SK-N-SH treated with all-trans-retinoic acid at 6 μM for 48 hours (cell line): ENCODE results near the gene SMPD1.
A peak's percentile ranks its signal among the peaks of the same experiment; 100 is the strongest.
"Not testable (repeated sequence)": the region's sequence is repeated elsewhere in the genome, so short reads cannot be mapped to it uniquely, and the experiment has no call there.

Experiments
- ATAC-seq: fragments of 200-7000 bp; cut with Tn5 transposase; 3 replicates; pipeline ENCODE4 v1.9.1; 2020; ENCODE audit warnings: mild to moderate bottlenecking, moderate library complexity
- ARNTL ChIP-seq: fragments of 450-650 bp; formaldehyde crosslinking; IDR thresholded peaks from 2 replicates; pipeline ENCODE4 v1.5.0; 2020; ENCODE audit warnings: low read depth, mild to moderate bottlenecking, moderate library complexity, borderline replicate concordance
- BACH2 ChIP-seq: fragments of 250-450 bp; sonication (Bioruptor Pico); IDR thresholded peaks from 2 replicates; pipeline ENCODE4 v1.9.0; 2021; ENCODE audit warnings: mild to moderate bottlenecking, borderline replicate concordance
- CSDC2 ChIP-seq: fragments of 250-450 bp; sonication (Bioruptor Pico); IDR thresholded peaks from 2 replicates; pipeline ENCODE4 v1.5.0; 2020; ENCODE audit warnings: mild to moderate bottlenecking, moderate library complexity
- CSRNP3 ChIP-seq: fragments of 250-450 bp; sonication (Bioruptor Pico); IDR thresholded peaks from 2 replicates; pipeline ENCODE4 v1.5.1; 2021; ENCODE audit warnings: mild to moderate bottlenecking, moderate library complexity
- ESRRG ChIP-seq: fragments of 250-450 bp; sonication (Bioruptor Pico); IDR thresholded peaks from 2 replicates; pipeline ENCODE4 v1.6.1; 2021; ENCODE audit warnings: mild to moderate bottlenecking
- GLIS3 ChIP-seq: fragments of 250-450 bp; sonication (Bioruptor Pico); IDR thresholded peaks from 2 replicates; pipeline ENCODE4 v1.5.0; 2020; ENCODE audit warnings: mild to moderate bottlenecking, moderate library complexity
- OSR1 ChIP-seq: fragments of 250-450 bp; sonication (Bioruptor Pico); IDR thresholded peaks from 2 replicates; pipeline ENCODE4 v1.8.0; 2022; ENCODE audit warnings: moderate library complexity, mild to moderate bottlenecking, inconsistent platforms
- POU6F1 ChIP-seq: fragments of 250-450 bp; sonication (Bioruptor Pico); IDR thresholded peaks from 2 replicates; pipeline ENCODE4 v1.8.0; 2021; ENCODE audit warnings: low read depth, mild to moderate bottlenecking, moderate library complexity, borderline replicate concordance
- PPARA ChIP-seq: fragments of 250-450 bp; sonication (Bioruptor Pico); IDR thresholded peaks from 2 replicates; pipeline ENCODE4 v1.5.0; 2020; ENCODE audit warnings: mild to moderate bottlenecking, borderline replicate concordance
- TCF4 ChIP-seq: fragments of 250-450 bp; sonication (Bioruptor Pico); IDR thresholded peaks from 2 replicates; pipeline ENCODE4 v1.8.0; 2021; ENCODE audit warnings: mild to moderate bottlenecking, moderate library complexity, borderline replicate concordance
- TSHZ2 ChIP-seq: fragments of 250-450 bp; sonication (Bioruptor Pico); IDR thresholded peaks from 2 replicates; pipeline ENCODE4 v1.5.0; 2020; ENCODE audit warnings: mild to moderate bottlenecking, moderate library complexity
- ZC3H10 ChIP-seq: fragments of 250-450 bp; sonication (Bioruptor Pico); IDR thresholded peaks from 2 replicates; pipeline ENCODE4 v1.5.1; 2021; ENCODE audit warnings: mild to moderate bottlenecking, moderate library complexity
- ZFP3 ChIP-seq: fragments of 250-450 bp; sonication (Bioruptor Pico); IDR thresholded peaks from 2 replicates; pipeline ENCODE4 v1.5.0; 2020; ENCODE audit warnings: mild to moderate bottlenecking, moderate library complexity
- ZFP30 ChIP-seq: fragments of 450-650 bp; formaldehyde crosslinking; IDR thresholded peaks from 2 replicates; pipeline ENCODE4 v1.5.0; 2022; ENCODE audit warnings: mild to moderate bottlenecking, moderate library complexity
- ZNF565 ChIP-seq: fragments of 450-650 bp; formaldehyde crosslinking; conservative IDR thresholded peaks from 2 replicates; pipeline ENCODE4 v1.5.0; 2020; ENCODE audit warnings: low read depth, mild to moderate bottlenecking, moderate library complexity
- ZNF70 ChIP-seq: fragments of 450-650 bp; formaldehyde crosslinking; IDR thresholded peaks from 2 replicates; pipeline ENCODE4 v1.5.0; 2020; ENCODE audit warnings: mild to moderate bottlenecking, moderate library complexity
- ZNF8 ChIP-seq: fragments of 450-650 bp; formaldehyde crosslinking; IDR thresholded peaks from 2 replicates; pipeline ENCODE4 v1.5.0; 2020; ENCODE audit warnings: mild to moderate bottlenecking, moderate library complexity

SMPD1 gene

GRCh38 chr11:6392251-6392650 lies 2.0 kb downstream of the SMPD1 start:
- not testable (repeated sequence) for ATAC-seq

GRCh38 chr11:6393989-6394670 lies 3.9 kb downstream of the SMPD1 start:
- TF ChIP-seq ZC3H10 (CRISPR knock-in tag), result no peak
- no peak for TF ChIP-seq OSR1 (CRISPR knock-in tag)
- TF ChIP-seq PPARA, result no peak
- no peak for TF ChIP-seq ZFP30 (CRISPR knock-in tag)
- TF ChIP-seq ZFP3 (CRISPR knock-in tag), result no peak
- TF ChIP-seq TSHZ2 (CRISPR knock-in tag), result no peak
- no peak for TF ChIP-seq ZNF70
- no peak for TF ChIP-seq POU6F1 (CRISPR knock-in tag)
- no peak for TF ChIP-seq ZNF565 (CRISPR knock-in tag)
- no peak for TF ChIP-seq GLIS3 (CRISPR knock-in tag)
- ATAC-seq, result no peak

GRCh38 chr11:6395470-6396060 lies 5.3 kb downstream of the SMPD1 start:
- TF ChIP-seq ZNF8 (CRISPR knock-in tag), result no peak
- TF ChIP-seq PPARA, result no peak
- no peak for TF ChIP-seq OSR1 (CRISPR knock-in tag)
- no peak for TF ChIP-seq ZNF565 (CRISPR knock-in tag)
- TF ChIP-seq ZC3H10 (CRISPR knock-in tag), result no peak
- TF ChIP-seq CSDC2 (CRISPR knock-in tag), result no peak
- ATAC-seq, result no peak

GRCh38 chr11:6397156-6397555 lies 6.9 kb downstream of the SMPD1 start:
- no peak for ATAC-seq
- TF ChIP-seq TCF4 (CRISPR knock-in tag) (no peak), OSR1 (CRISPR knock-in tag) (no peak), ARNTL (no peak)

- TF ChIP-seq POU6F1 (CRISPR knock-in tag) (no peak), GLIS3 (CRISPR knock-in tag) (no peak), BACH2 (CRISPR knock-in tag) (no peak), ESRRG (no peak), CSRNP3 (CRISPR knock-in tag) (no peak), OSR1 (CRISPR knock-in tag) (no peak)
- peak; percentile 46 for ATAC-seq
These were observed 7.4 kb downstream of the SMPD1 start for GRCh38 chr11:6397636-6398035.
